Measurements from ENCODE around the gene EPN2. TPM values are rescaled to one million over a fixed set of nuclear protein-coding genes. Genes with fewer than 3 reads are reported as not detected.

The EPN2 gene
- total and polyA plus RNA-seq, 4 donors, result 46.6 to 114 (median 84.0) TPM

- Histone ChIP-seq H3K9me3 (ENCODE audit: control insufficient read depth, insufficient read depth, low read length) (no peaks in the 10 kb centered on the region), H3K27me3 (ENCODE audit: control insufficient read depth, insufficient read depth, low read length) (no peaks in the 10 kb centered on the region), H3K36me3 (ENCODE audit: control insufficient read depth, insufficient read depth, low read length) (peaks cover 30% of the 10 kb centered on the region), H3K27ac (ENCODE audit: low read depth, low read length) (no peak overlapping the region), H3K4me1 (ENCODE audit: control insufficient read depth, insufficient read depth, low read length) (peaks cover 67% of the 10 kb centered on the region), H3K4me3 (ENCODE audit: low read depth, low read length) (no peak overlapping the region)
- 88% methylated on average over 3 of the region's 5 CpGs for WGBS (ENCODE audit: insufficient coverage)
- no peak for DNase-seq (ENCODE audit: low read depth in 4 of 6, low spot score in 6 of 6)
Measured at GRCh38 chr17:19288453-19288852, 51.3 kb downstream of the EPN2 start.

GRCh38 chr17:19290066-19290705 is 53.0 kb downstream of the EPN2 start:
- WGBS (ENCODE audit: insufficient coverage), result 71% methylated on average over 6 of the region's 9 CpGs
- Histone ChIP-seq H3K4me1 (ENCODE audit: control insufficient read depth, insufficient read depth, low read length) (peaks cover 53% of the 10 kb centered on the region), H3K27ac (ENCODE audit: low read depth, low read length) (peak overlapping the region; percentile 40), H3K4me3 (ENCODE audit: low read depth, low read length) (no peak overlapping the region), H3K27me3 (ENCODE audit: control insufficient read depth, insufficient read depth, low read length) (no peaks in the 10 kb centered on the region), H3K36me3 (ENCODE audit: control insufficient read depth, insufficient read depth, low read length) (peaks cover 29% of the 10 kb centered on the region), H3K9me3 (ENCODE audit: control insufficient read depth, insufficient read depth, low read length) (no peaks in the 10 kb centered on the region)
- DNase-seq (ENCODE audit: low read depth in 4 of 6, low spot score in 6 of 6), result no peak

DNA sequence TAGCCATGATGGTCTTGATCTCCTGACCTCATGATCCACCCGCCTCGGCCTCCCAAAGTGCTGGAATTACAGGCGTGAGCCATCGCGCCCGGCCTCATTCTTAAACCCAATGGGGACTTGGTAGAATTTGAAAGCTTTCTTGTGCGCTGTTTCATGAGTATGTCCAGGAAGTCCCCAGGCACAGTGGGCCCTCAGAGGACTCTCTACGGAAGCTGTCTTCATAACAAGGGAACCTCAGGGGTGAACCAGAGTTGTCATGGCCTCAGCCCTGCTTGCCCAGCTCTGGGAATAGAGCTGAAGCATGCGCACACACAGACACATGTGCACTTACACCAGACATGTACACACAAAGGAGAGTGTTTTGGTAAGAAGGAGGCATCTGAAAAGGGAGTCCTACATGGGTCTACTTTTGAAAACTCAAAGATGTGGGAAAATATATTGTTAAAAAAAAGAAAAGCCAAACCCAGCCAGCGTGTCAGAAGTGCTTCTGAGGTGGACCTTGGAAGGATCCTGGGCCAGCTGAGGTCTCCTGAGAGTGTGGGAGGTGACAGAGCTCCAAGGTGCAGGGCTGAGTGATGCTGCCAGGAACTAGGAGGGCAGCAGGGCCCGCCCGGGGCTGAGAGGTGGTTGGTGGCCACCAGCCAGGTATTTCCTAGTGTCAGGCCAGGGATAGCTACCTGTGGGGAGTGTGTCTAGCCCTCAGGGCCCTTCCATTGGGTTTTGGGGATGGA is 54.6 kb downstream of the EPN2 start:
- Histone ChIP-seq H3K4me3 (ENCODE audit: low read depth, low read length) (no peak overlapping the region), H3K4me1 (ENCODE audit: control insufficient read depth, insufficient read depth, low read length) (peaks cover 51% of the 10 kb centered on the region), H3K27ac (ENCODE audit: low read depth, low read length) (no peak overlapping the region), H3K27me3 (ENCODE audit: control insufficient read depth, insufficient read depth, low read length) (no peaks in the 10 kb centered on the region), H3K36me3 (ENCODE audit: control insufficient read depth, insufficient read depth, low read length) (peaks cover 27% of the 10 kb centered on the region), H3K9me3 (ENCODE audit: control insufficient read depth, insufficient read depth, low read length) (no peaks in the 10 kb centered on the region)
- no peak for DNase-seq (ENCODE audit: low read depth in 4 of 6, low spot score in 6 of 6)
- WGBS (ENCODE audit: insufficient coverage), result 87% methylated on average over 9 of the region's 12 CpGs

DNA sequence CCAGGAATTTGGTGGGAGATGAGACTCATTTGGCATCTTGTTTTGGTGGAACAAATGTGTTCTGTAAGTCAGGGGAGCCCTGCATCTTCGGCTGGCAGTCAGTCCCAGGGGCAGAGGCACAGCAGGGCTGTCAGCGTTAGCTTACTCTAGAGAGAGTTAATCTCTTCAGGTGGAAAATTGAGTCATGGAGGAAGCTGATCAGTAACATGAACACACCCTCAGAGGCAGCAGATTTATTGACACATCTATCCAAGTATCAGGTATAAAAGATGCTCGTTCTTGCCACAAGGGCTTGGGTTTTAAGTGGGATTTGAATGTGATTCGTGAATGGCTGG is 55.2 kb downstream of the EPN2 start:
- Histone ChIP-seq H3K27ac (ENCODE audit: low read depth, low read length) (no peak overlapping the region), H3K27me3 (ENCODE audit: control insufficient read depth, insufficient read depth, low read length) (no peaks in the 10 kb centered on the region), H3K4me1 (ENCODE audit: control insufficient read depth, insufficient read depth, low read length) (peaks cover 48% of the 10 kb centered on the region), H3K9me3 (ENCODE audit: control insufficient read depth, insufficient read depth, low read length) (no peaks in the 10 kb centered on the region), H3K36me3 (ENCODE audit: control insufficient read depth, insufficient read depth, low read length) (peaks cover 26% of the 10 kb centered on the region), H3K4me3 (ENCODE audit: low read depth, low read length) (no peak overlapping the region)
- WGBS (ENCODE audit: insufficient coverage), result 67% methylated on average over 3 of the region's 4 CpGs
- peak in 1 of 6 donors; percentile 65 for DNase-seq (ENCODE audit: low read depth in 4 of 6, low spot score in 6 of 6)

- Histone ChIP-seq H3K27me3 (ENCODE audit: control insufficient read depth, insufficient read depth, low read length) (no peaks in the 10 kb centered on the region), H3K4me1 (ENCODE audit: control insufficient read depth, insufficient read depth, low read length) (peaks cover 55% of the 10 kb centered on the region), H3K9me3 (ENCODE audit: control insufficient read depth, insufficient read depth, low read length) (no peaks in the 10 kb centered on the region), H3K36me3 (ENCODE audit: control insufficient read depth, insufficient read depth, low read length) (peaks cover 15% of the 10 kb centered on the region), H3K4me3 (ENCODE audit: low read depth, low read length) (no peak overlapping the region), H3K27ac (ENCODE audit: low read depth, low read length) (no peak overlapping the region)
- DNase-seq (ENCODE audit: low read depth in 4 of 6, low spot score in 6 of 6), result no peak
- WGBS (ENCODE audit: insufficient coverage), result no CpG with 5 or more reads among the region's 3 CpGs
Measured at GRCh38 chr17:19294443-19294842, 57.3 kb downstream of the EPN2 start.

DNA sequence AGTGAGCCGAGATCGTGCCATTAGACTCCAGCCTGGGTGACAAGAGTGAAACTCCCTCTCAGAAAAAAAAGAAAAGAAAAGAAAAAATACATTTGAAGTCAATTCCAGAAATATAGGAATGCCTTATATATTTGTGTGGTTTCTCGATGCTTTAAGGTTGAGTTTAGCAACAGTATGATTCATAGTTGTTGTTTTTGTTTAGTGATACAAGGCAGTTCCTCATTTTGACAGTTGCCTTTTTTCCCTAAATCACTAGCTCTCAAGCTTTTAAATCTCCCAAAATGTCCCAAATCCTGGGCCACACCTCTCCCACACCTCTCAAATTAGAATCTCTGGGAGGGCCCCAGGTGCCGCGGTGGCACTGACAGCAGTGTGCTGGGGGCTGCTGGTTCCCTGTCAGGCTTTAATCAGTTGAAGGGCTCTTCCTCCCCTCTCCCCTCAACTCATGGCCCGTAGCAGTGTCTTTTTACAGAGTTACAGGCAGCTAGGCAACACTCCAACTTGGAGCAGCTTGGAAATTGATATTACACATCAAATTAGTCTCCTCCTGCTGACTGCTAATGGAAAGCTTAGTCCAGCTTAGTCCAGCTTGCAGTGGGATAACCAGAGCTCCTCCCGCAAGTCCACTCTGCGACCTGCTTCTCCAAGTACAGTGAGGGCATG is 58.4 kb downstream of the EPN2 start:
- Histone ChIP-seq H3K4me3 (ENCODE audit: low read depth, low read length) (no peak overlapping the region), H3K4me1 (ENCODE audit: control insufficient read depth, insufficient read depth, low read length) (peaks cover 55% of the 10 kb centered on the region)
- WGBS (ENCODE audit: insufficient coverage), result 49% methylated on average over 4 of the region's 8 CpGs

DNA sequence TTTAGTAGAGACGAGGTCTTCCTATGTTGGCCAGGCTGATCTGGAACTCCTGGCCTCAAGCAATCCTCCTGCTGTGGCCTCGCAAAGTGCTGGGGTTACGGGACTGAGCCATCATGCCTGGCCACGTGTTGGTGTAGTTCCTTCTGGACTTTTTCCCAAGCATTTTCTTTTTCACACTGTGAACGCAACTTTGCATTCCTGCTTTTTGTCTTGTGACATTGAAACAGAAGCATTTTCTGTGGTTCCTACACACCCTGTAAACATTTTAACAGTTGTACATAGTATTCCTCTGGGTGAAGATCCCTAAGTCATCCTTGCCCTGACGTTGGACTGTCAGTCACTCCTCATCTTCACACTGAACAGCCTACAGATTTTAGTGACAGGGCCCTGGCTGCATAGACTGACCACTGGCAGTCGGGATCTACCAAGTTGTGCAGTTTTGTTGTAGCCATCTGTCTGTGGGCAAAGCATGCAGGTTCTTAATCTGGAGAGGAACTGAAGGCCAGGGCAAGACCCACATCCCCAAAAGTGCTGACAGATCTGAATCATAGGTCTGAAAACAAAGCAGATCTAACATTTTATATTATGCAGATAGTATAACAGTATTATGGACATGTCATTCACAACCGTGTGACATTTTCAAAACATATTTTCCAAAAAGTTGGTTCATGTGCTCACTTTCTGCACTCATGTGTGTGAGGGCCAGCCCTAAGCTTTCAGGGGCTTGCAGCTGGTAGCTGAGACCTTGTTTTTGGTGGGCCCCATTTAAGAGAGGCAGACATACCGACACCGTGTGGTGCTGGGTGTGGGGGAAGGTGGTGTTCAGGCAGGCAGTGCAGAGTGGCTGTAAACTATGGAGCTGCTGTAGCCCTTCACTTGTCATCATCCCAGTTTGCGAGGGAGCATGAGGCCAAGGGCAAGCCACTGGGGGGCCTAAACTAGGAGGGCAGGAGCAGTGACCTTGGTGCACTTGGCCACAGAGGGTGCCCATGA is 59.9 kb downstream of the EPN2 start:
- WGBS (ENCODE audit: insufficient coverage), result 78% methylated on average over 9 of the region's 11 CpGs

More for the DNA sequence above, 58.4 kb downstream of the EPN2 start:
- no peaks in the 10 kb centered on the region for H3K27me3 ChIP-seq (ENCODE audit: control insufficient read depth, insufficient read depth, low read length)
- H3K27ac ChIP-seq (ENCODE audit: low read depth, low read length), result no peak overlapping the region
- no peaks in the 10 kb centered on the region for H3K9me3 ChIP-seq (ENCODE audit: control insufficient read depth, insufficient read depth, low read length)
- H3K36me3 ChIP-seq (ENCODE audit: control insufficient read depth, insufficient read depth, low read length), result peaks cover 17% of the 10 kb centered on the region
- peak in 1 of 6 donors; percentile 64 for DNase-seq (ENCODE audit: low read depth in 4 of 6, low spot score in 6 of 6)

GRCh38 chr17:19298569-19299213 is 61.5 kb downstream of the EPN2 start:
- no CpG with 5 or more reads among the region's 6 CpGs for WGBS (ENCODE audit: insufficient coverage)
- Histone ChIP-seq H3K4me1 (ENCODE audit: control insufficient read depth, insufficient read depth, low read length) (peaks cover 64% of the 10 kb centered on the region), H3K9me3 (ENCODE audit: control insufficient read depth, insufficient read depth, low read length) (no peaks in the 10 kb centered on the region), H3K4me3 (ENCODE audit: low read depth, low read length) (no peak overlapping the region), H3K27me3 (ENCODE audit: control insufficient read depth, insufficient read depth, low read length) (no peaks in the 10 kb centered on the region), H3K36me3 (ENCODE audit: control insufficient read depth, insufficient read depth, low read length) (peaks cover 28% of the 10 kb centered on the region), H3K27ac (ENCODE audit: low read depth, low read length) (peak overlapping the region; percentile 22)
- DNase-seq (ENCODE audit: low read depth in 4 of 6, low spot score in 6 of 6), result peak in 1 of 6 donors; percentile 77

More for the DNA sequence above, 59.9 kb downstream of the EPN2 start:
- Histone ChIP-seq H3K27ac (ENCODE audit: low read depth, low read length) (peak overlapping the region; percentile 52), H3K27me3 (ENCODE audit: control insufficient read depth, insufficient read depth, low read length) (no peaks in the 10 kb centered on the region), H3K36me3 (ENCODE audit: control insufficient read depth, insufficient read depth, low read length) (peaks cover 22% of the 10 kb centered on the region), H3K4me3 (ENCODE audit: low read depth, low read length) (no peak overlapping the region), H3K4me1 (ENCODE audit: control insufficient read depth, insufficient read depth, low read length) (peaks cover 55% of the 10 kb centered on the region), H3K9me3 (ENCODE audit: control insufficient read depth, insufficient read depth, low read length) (no peaks in the 10 kb centered on the region)
- no peak for DNase-seq (ENCODE audit: low read depth in 4 of 6, low spot score in 6 of 6)

Data from spinal cord (tissue), 10 donors.